ENCODE data around the gene FSHR. TPM values are rescaled to one million over a fixed set of nuclear protein-coding genes. Genes with fewer than 3 reads are reported as not detected.

The FSHR gene
- total and polyA plus RNA-seq, 9 donors, result 0.22 to 4.0 (median 1.8) TPM

DNA sequence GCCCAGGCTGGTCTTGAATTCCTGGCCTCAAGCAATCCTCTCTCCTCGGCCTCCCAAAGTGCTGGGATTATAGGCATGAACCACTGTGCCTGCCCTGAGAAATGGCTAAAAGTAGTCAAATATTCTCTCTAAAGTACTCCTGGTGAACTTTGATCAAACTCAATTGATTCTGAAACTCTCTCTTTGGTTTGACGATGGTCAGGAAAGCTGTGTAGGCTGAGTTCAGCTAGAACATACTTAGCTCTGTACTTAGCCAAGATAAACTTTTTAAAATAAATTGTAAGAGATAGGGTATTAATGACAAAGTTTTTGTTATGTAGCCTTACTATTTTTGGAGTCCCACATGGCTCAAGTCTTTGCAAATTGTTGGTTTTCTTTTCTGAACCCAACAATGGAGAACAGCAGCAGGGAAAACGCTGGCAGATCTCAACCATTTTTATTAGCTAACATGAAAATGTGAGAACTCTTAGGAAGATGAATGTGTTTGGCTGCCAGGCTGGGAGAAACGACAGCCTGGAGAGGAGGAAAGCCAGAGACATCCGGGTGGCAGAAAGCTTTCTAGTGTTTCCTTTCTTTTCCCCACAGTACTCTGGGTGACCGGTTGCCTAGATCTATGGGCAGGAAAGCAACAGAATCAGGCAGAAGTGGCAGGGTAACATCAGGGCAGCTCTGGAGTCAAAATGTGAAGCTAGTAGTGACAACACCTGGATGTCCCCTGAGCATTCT is 205.8 kb downstream of the FSHR start:
- TF ChIP-seq POLR2A (IDR thresholded peaks at IDR 0.05), result no peak
- TF ChIP-seq EP300 (IDR thresholded peaks at IDR 0.05), result no peak
- no peak for TF ChIP-seq CTCF (IDR thresholded peaks at IDR 0.05)
- 51 to 54% (median 51%) methylated on average over 6 of the region's 6 CpGs for WGBS, 3 donors
- Histone ChIP-seq H3K9me3 (no peaks in the 10 kb centered on the region), H3K27ac (no peak overlapping the region), H3K4me1 (ENCODE audit: insufficient read depth) (peaks cover 6% of the 10 kb centered on the region), H3K27me3 (no peaks in the 10 kb centered on the region), H3K36me3 (no peaks in the 10 kb centered on the region), H3K4me3 (no peak overlapping the region)
- intact Hi-C loops (cut with DNase I), result no loop called here
- DNase-seq, result no peak

GRCh38 chr2:48946449-48947048 is 207.8 kb downstream of the FSHR start:
- peaks cover 8% of the 10 kb centered on the region for H3K4me1 ChIP-seq (ENCODE audit: insufficient read depth)
- H3K9me3 ChIP-seq, result no peaks in the 10 kb centered on the region
- intact Hi-C loops (cut with DNase I), result no loop called here
- TF ChIP-seq POLR2A (IDR thresholded peaks at IDR 0.05) (no peak), CTCF (IDR thresholded peaks at IDR 0.05) (peak; percentile 34 to 72 (median 49)), EP300 (IDR thresholded peaks at IDR 0.05) (no peak)
- H3K27ac ChIP-seq, result no peak overlapping the region
- DNase-seq, result peak in 2 of 5 donors; percentile 16 to 40
- no peaks in the 10 kb centered on the region for H3K36me3 ChIP-seq
- no peak overlapping the region for H3K4me3 ChIP-seq
- 48 to 50% (median 49%) methylated on average over 2 of the region's 2 CpGs for WGBS, 3 donors
- no peaks in the 10 kb centered on the region for H3K27me3 ChIP-seq

GRCh38 chr2:48944956-48945355 is 209.4 kb downstream of the FSHR start:
- DNase-seq, result no peak
- no peak overlapping the region for H3K27ac ChIP-seq
- no peak overlapping the region for H3K4me3 ChIP-seq
- intact Hi-C loops (cut with DNase I), result no loop called here
- H3K36me3 ChIP-seq, result no peaks in the 10 kb centered on the region
- H3K27me3 ChIP-seq, result no peaks in the 10 kb centered on the region
- no peaks in the 10 kb centered on the region for H3K9me3 ChIP-seq
- H3K4me1 ChIP-seq (ENCODE audit: insufficient read depth), result peaks cover 8% of the 10 kb centered on the region
- TF ChIP-seq CTCF (IDR thresholded peaks at IDR 0.05) (no peak), POLR2A (IDR thresholded peaks at IDR 0.05) (no peak), EP300 (IDR thresholded peaks at IDR 0.05) (no peak)
- 41 to 89% (median 84%) methylated on average over 1 of the region's 1 CpG for WGBS, 3 donors

DNA sequence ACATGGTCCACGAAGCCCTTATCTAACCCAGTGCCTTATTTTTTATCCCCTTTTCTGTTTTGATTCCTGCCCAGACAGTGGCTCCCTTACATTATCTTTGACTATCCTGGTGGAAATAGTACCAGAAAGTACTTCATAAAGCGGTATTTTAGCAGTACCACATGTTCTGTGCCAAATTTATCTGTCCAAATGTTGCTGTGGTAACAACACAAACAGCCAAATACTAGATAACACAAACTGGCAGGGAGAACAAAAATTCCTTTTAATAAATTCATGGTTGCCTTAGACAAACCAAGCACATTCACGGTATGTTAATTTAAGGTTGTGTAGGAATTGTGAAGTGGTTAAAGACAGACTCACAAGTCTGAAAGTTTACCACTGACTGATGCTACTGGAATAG is 210.9 kb downstream of the FSHR start:
- intact Hi-C loops (cut with DNase I), result no loop called here
- 8 to 17% (median 10%) methylated on average over 3 of the region's 3 CpGs for WGBS, 3 donors

More for the DNA sequence above, 210.9 kb downstream of the FSHR start:
- Histone ChIP-seq H3K36me3 (no peaks in the 10 kb centered on the region), H3K4me1 (ENCODE audit: insufficient read depth) (peaks cover 6% of the 10 kb centered on the region), H3K27me3 (no peaks in the 10 kb centered on the region), H3K9me3 (no peaks in the 10 kb centered on the region), H3K4me3 (no peak overlapping the region), H3K27ac (no peak overlapping the region)
- DNase-seq, result no peak
- TF ChIP-seq CTCF (IDR thresholded peaks at IDR 0.05) (no peak), EP300 (IDR thresholded peaks at IDR 0.05) (no peak), POLR2A (IDR thresholded peaks at IDR 0.05) (no peak)
